ENCODE data around the gene PRR3.
A peak's percentile ranks its signal among the peaks of the same experiment; 100 is the strongest.

Gene PRR3

GRCh38 chr6:30541515-30542403 lies 15.3 kb upstream of the PRR3 start:
- H3K27me3 ChIP-seq (ENCODE audit: insufficient read depth, low read length, poor library complexity, severe bottlenecking): no peaks in the 10 kb centered on the region
- peaks cover 13% of the 10 kb centered on the region; the same call in 1 of the 2 replicates for H3K36me3 ChIP-seq (ENCODE audit: insufficient read depth, low read length)
- no peaks in the 10 kb centered on the region for H3K79me2 ChIP-seq (ENCODE audit: insufficient read depth, low read length)
- no peaks in the 10 kb centered on the region for H3K9me2 ChIP-seq (replicated peaks; ENCODE audit: low read depth, low read length)
- H3K9ac ChIP-seq (ENCODE audit: low read depth, low read length, poor library complexity, severe bottlenecking): peak overlapping the region; percentile 33
- H3K4me3 ChIP-seq (ENCODE audit: low read length, poor library complexity, severe bottlenecking): peak overlapping the region; percentile 74
- H3F3A ChIP-seq (ENCODE audit: low read depth): 0 out of 2 replicates have a peak, but pooled peaks cover 5% of the 10 kb centered on the region
- no peaks in the 10 kb centered on the region for H3K9me3 ChIP-seq (ENCODE audit: insufficient read depth, low read depth, low read length)
- peak overlapping the region; percentile 79 for H3K4me2 ChIP-seq (ENCODE audit: low read depth, low read length, poor library complexity, severe bottlenecking)
- H4K20me1 ChIP-seq (ENCODE audit: insufficient read depth, low read length, poor library complexity, severe bottlenecking): no peaks in the 10 kb centered on the region
- H3K4me1 ChIP-seq (ENCODE audit: insufficient read depth, low read length, poor library complexity, severe bottlenecking): peaks cover 26% of the 10 kb centered on the region
- peak overlapping the region; percentile 80 for H2AFZ ChIP-seq (ENCODE audit: low read length)
- TF ChIP-seq CTCF (conservative IDR thresholded peaks at IDR 0.05; ENCODE audit: low read length): peak; percentile 98
- TF ChIP-seq EZH2phosphoT487 (IDR thresholded peaks at IDR 0.05; ENCODE audit: borderline replicate concordance): no peak

- Histone ChIP-seq H3K4me2 (ENCODE audit: low read depth, low read length, poor library complexity, severe bottlenecking) (peak overlapping the region; percentile 79), H3K9me2 (replicated peaks; ENCODE audit: low read depth, low read length) (no peaks in the 10 kb centered on the region), H3K79me2 (ENCODE audit: insufficient read depth, low read length) (no peaks in the 10 kb centered on the region), H3K9me3 (ENCODE audit: insufficient read depth, low read depth, low read length) (no peaks in the 10 kb centered on the region), H3K4me3 (ENCODE audit: low read length, poor library complexity, severe bottlenecking) (peak overlapping the region; percentile 74), H3F3A (ENCODE audit: low read depth) (0 out of 2 replicates have a peak, but pooled peaks cover 5% of the 10 kb centered on the region), H2AFZ (ENCODE audit: low read length) (no peak overlapping the region), H3K4me1 (ENCODE audit: insufficient read depth, low read length, poor library complexity, severe bottlenecking) (peaks cover 26% of the 10 kb centered on the region), H4K20me1 (ENCODE audit: insufficient read depth, low read length, poor library complexity, severe bottlenecking) (no peaks in the 10 kb centered on the region), H3K9ac (ENCODE audit: low read depth, low read length, poor library complexity, severe bottlenecking) (peak overlapping the region; percentile 33), H3K36me3 (ENCODE audit: insufficient read depth, low read length) (peaks cover 17% of the 10 kb centered on the region; the same call in 1 of the 2 replicates), H3K27me3 (ENCODE audit: insufficient read depth, low read length, poor library complexity, severe bottlenecking) (no peaks in the 10 kb centered on the region)
- TF ChIP-seq EZH2phosphoT487 (IDR thresholded peaks at IDR 0.05; ENCODE audit: borderline replicate concordance): no peak
- TF ChIP-seq CTCF (conservative IDR thresholded peaks at IDR 0.05; ENCODE audit: low read length): no peak
Measured at GRCh38 chr6:30542404-30542725, 14.7 kb upstream of the PRR3 start.

GRCh38 chr6:30542915-30543314 lies 14.2 kb upstream of the PRR3 start:
- Histone ChIP-seq H3K4me1 (ENCODE audit: insufficient read depth, low read length, poor library complexity, severe bottlenecking) (peaks cover 26% of the 10 kb centered on the region), H3K9ac (ENCODE audit: low read depth, low read length, poor library complexity, severe bottlenecking) (no peak overlapping the region), H2AFZ (ENCODE audit: low read length) (no peak overlapping the region), H4K20me1 (ENCODE audit: insufficient read depth, low read length, poor library complexity, severe bottlenecking) (no peaks in the 10 kb centered on the region), H3K9me2 (replicated peaks; ENCODE audit: low read depth, low read length) (no peaks in the 10 kb centered on the region), H3F3A (ENCODE audit: low read depth) (0 out of 2 replicates have a peak, but pooled peaks cover 5% of the 10 kb centered on the region), H3K79me2 (ENCODE audit: insufficient read depth, low read length) (no peaks in the 10 kb centered on the region), H3K36me3 (ENCODE audit: insufficient read depth, low read length) (peaks cover 17% of the 10 kb centered on the region; the same call in 1 of the 2 replicates), H3K9me3 (ENCODE audit: insufficient read depth, low read depth, low read length) (no peaks in the 10 kb centered on the region), H3K4me3 (ENCODE audit: low read length, poor library complexity, severe bottlenecking) (no peak overlapping the region), H3K4me2 (ENCODE audit: low read depth, low read length, poor library complexity, severe bottlenecking) (peak overlapping the region; percentile 79), H3K27me3 (ENCODE audit: insufficient read depth, low read length, poor library complexity, severe bottlenecking) (no peaks in the 10 kb centered on the region)
- TF ChIP-seq CTCF (conservative IDR thresholded peaks at IDR 0.05; ENCODE audit: low read length): peak; percentile 41
- no peak for TF ChIP-seq EZH2phosphoT487 (IDR thresholded peaks at IDR 0.05; ENCODE audit: borderline replicate concordance)
